GM21723 (cell line): ENCODE data around the gene HMCN1.

Experiments used
- ATAC-seq: cut with Tn5 transposase; IDR thresholded peaks from one replicate; pipeline ENCODE4 v1.9.1; 2021; ENCODE audit warnings: mild to moderate bottlenecking, moderate library complexity; ENCODE audit not compliant: unreplicated experiment

Gene HMCN1

GRCh38 chr1:185803241-185803640 is 69.0 kb downstream of the HMCN1 start:
- ATAC-seq, result no peak

DNA sequence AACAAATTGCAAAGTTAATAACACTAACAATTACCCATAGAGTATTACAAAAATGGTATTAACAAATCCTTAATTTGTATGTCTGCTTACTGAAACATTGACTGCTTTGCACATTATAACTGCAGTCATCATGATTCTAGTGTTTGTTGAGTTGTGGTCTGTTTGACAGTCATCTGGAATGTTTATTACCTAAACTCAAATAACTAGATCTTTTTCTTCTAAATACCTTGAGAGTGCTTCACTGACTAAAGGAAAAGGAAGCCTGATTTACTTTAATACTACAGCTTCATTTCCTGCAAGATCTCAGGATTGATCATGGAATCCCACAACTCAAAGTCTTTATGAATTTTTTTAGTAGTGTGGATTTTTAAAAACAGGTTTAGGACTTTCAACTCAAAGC is 70.0 kb downstream of the HMCN1 start:
- no peak for ATAC-seq

DNA sequence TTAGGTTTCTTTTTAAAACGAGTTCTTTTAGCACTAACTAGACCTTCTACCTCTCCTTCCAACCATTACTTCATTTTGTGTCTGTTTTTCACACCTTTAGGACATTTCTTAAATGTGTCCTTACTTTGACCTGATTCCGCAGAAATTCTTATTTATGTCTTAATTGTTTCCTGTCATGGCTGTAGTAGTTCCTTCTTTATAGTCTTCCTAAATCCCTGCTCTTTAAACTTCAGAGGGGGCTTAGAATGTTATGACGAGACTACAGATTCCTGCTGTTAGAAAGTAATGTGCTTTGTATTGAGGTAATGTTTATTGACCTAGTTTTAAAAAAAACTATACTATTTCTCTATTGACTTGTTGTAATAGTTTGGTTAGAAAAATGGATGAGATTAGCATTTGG is 70.4 kb downstream of the HMCN1 start:
- no peak for ATAC-seq

DNA sequence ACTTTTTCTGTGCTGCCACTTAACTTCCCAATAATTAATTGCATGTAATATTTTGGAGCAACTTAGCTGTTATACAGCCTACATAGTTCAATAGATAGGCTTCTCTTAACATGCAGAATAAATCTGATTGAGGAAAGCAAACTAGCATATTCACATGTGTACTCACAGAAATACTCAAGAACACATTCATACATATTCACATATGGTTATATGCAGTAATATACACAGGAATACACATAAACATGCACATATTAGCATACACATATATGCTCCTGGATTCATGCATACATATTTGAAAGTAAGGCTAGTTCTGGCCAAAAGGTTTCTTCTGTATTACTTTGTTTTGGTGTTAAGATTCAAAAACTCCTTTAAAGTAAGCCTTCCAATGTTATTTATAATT is 73.1 kb downstream of the HMCN1 start:
- ATAC-seq, result no peak

DNA sequence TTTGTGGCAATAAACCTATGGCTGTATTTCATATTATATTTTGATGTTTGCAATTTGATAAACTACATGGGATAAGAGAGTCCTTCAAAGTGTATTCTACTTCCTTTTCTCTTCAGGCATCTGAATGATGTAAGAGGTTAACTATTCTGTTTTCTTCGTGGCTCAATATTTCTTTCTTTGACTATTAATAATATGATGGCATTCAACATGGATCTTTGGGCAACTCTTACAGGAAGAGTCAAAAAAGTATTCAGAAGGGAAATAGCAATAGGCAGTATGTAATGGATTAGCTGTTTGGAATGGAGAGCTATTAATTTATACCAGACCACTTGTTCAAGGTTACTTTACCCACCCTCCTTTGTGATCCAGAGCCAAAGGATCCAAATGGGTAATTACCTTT is 74.4 kb downstream of the HMCN1 start:
- ATAC-seq, result no peak

GRCh38 chr1:185811073-185811709 is 77.0 kb downstream of the HMCN1 start:
- no peak for ATAC-seq

- no peak for ATAC-seq
Observed at GRCh38 chr1:185812934-185813333, 78.7 kb downstream of the HMCN1 start.

- ATAC-seq, result no peak
Observed at GRCh38 chr1:185813401-185813979, 79.3 kb downstream of the HMCN1 start.

DNA sequence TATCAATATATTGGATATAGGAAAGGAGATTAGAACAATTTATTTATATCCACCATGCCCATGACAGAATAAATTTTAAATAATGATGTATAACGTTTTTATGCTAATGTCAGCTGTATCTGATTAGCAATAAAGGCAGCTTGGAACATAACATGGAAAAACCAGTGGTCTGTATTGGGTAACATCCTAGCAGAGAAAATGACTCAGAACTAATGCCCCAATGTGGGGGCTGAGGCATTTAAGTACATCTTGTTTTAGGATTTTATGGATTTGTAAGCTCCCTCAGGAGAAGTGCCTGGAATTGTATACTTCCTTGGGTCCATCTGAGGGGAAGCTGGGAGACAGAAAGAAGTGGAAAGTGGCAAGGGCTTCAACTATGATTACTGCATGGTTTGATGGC is 82.3 kb downstream of the HMCN1 start:
- no peak for ATAC-seq

GRCh38 chr1:185819798-185820197 is 85.6 kb downstream of the HMCN1 start:
- ATAC-seq, result no peak

DNA sequence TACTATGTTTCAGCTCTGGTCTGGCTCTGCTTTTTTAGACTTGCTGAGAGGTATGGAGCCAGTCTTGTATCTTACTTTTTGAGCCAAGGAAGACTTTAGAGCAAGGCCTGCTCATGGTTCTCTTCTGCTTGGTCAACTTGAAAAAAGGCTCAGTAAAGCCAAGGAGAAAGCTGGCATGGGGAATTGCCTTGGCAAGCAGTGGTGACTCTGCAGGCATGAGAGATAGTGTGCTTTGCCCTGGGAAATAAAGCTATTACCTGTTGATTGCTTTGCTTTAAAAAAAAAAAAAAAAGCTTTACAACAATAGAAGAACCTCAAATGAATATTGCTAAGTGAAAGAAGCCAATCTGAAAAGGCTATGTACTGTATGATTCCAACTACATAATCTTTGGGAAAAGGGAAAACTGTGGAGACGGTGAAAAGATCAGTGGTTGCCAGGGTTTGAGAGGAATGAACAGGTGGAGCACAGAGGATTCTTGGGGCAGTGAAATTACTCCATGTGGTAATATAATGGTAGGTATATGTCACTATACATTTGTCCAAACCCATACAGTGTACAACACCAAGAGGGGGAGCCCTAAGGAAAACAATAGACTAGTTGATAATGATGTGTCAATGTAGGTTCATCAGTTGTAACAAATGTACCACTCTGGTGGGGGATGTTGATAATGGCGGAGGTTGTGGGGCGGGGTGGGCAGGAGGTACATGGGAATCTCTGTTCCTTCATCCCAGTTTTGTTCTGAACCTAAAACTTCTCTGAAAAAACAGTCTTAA is 87.6 kb downstream of the HMCN1 start:
- ATAC-seq, result no peak

- ATAC-seq, result no peak
Observed at GRCh38 chr1:185823467-185823866, 89.3 kb downstream of the HMCN1 start.

- no peak for ATAC-seq
Observed at GRCh38 chr1:185824106-185824505, 89.9 kb downstream of the HMCN1 start.

DNA sequence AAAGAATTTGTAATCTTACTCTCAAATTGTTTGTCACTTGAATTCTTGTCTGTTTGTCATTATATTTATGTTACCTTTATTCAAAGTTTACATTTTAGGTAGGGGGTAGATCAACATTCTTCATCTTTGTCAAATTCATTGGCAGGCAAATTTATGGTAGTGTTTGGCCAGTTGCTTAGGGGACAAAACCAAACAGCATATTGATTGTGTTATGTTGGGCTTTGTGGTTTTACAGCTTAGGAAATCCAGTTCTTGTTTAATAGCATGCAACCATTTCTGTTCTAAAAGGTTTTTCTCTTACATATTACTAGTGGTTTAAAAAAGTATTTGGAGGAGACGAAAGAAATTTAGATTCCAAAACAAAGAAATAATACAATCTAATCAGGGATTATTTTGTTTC is 91.4 kb downstream of the HMCN1 start:
- ATAC-seq, result no peak

DNA sequence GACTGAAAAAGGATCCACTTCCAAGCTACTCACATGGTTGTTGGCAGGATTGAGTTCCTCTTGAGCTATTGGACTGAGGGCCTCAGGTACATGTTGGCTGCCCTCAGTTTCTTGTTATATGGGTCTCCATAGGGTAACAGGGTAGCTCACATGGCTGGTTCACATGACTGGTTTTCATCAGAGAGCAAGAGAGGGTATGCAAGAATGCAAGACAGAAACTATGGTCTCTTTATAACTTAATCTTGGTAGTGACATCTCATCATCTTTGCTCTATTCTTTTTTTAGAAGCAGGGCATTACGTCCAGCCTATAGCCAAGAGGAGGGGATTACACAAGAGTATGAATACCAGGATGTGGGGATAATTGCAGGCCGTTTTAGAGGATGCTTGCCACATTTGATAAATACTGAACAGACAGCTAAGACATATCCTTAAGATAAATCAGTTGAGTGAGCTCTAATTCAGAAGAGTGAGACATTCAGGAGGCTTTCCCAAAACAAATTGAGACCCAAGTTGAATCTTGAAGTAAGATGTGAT is 100.2 kb downstream of the HMCN1 start:
- no peak for ATAC-seq

- no peak for ATAC-seq
Observed at GRCh38 chr1:185835191-185835590, 101.0 kb downstream of the HMCN1 start.

DNA sequence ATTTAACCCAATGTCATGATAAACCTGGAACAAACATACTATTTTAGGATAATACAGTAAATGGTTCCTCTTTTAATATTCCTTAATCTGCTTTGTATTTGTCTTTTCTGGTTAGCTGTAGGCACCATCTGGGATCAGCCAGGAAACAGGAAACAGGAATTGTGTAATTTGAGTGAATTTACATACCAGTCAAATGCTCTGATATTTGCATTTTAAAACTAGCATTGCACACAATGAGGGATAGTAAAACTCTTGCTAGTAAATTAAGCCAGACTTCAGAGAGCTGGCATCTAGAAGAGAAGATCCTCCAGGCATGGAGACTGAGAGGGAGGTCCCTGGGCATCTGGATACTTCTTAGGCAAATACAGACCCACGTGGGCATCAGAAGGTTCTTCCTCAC is 103.5 kb downstream of the HMCN1 start:
- no peak for ATAC-seq

DNA sequence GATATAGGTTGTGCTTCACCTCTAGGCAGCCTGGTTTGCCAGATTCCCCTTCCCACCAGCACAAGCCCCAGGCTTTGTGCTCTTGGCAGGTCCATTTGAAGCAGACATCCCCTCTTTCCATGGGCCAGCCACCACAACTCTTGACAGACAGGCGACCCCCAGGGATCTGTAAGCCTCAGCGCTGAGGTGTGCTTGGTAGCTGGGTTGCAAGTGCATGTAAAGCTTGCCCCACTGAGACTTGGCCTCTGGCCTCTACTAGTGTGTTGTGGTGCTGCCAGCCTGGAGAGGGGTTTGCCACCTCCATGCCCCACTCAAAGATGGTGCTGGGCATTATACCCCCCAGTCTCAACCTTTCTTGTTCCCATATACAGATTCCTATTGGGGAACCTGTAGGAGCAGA is 103.9 kb downstream of the HMCN1 start:
- ATAC-seq, result no peak

- no peak for ATAC-seq
Observed at GRCh38 chr1:185840880-185841279, 106.7 kb downstream of the HMCN1 start.

- no peak for ATAC-seq
Observed at GRCh38 chr1:185843297-185843869, 109.2 kb downstream of the HMCN1 start.

DNA sequence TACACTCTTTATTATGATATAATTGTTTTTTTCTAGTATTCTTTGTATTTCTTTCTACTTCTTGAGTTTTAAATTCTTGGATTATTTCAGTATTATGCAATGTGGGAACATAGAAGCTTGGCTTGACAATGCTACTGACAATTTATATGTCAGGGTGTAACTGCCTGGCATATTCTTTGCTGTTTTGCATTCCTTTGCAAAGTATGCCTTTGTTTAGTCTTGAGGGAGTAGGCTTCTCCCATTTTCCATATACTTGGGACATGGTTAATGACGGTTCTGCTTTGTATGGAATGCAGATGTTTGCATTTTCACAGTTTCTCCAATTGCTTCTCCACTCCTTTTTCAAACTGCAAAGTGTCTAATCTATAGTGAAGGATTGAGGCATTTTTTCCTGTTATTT is 109.8 kb downstream of the HMCN1 start:
- no peak for ATAC-seq
